HepG2 (cell line): ENCODE measurements around the gene MRPL3. TPM values are rescaled to one million over a fixed set of nuclear protein-coding genes. Genes with fewer than 3 reads are reported as not detected.

ENCODE experiments used
- ATAC-seq: fragments of 200-7000 bp; cut with Tn5 transposase; 3 replicates; pipeline ENCODE4 v1.9.1; 2020; ENCODE audit warnings: mild to moderate bottlenecking, moderate library complexity
- BruUV-seq: library from RNA; stranded (reverse); fragments of 400-500 nt; replicated peaks from 2 replicates; lab custom pipeline; 2021; lab: Mats Ljungman, UMichigan
- CTCF ChIA-PET: fragments of 300-600 bp; formaldehyde crosslinking; extraction: SDS; loops from one replicate; lab custom pipeline; 2021; ENCODE audit warnings: low total read pairs, inconsistent platforms, low intra/inter-chr PET ratio; lab: Yijun Ruan, JAX
- POLR2A ChIA-PET: fragments of 350-600 bp; sonication (Branson Sonifier 250); formaldehyde crosslinking; loops from one replicate; lab custom pipeline; 2020; ENCODE audit warnings: antibody characterized with exemption, inconsistent platforms; lab: Yijun Ruan, JAX
- DNase-seq: peaks from one replicate; pipeline ENCODE4 v3.0.0-alpha.2; 2015; ENCODE audit warnings: low spot score
- FAIRE-seq: peaks from 3 replicates; lab custom pipeline; 2011; peaks lifted over from hg19 to GRCh38; lab: Jason Lieb, UNC
- H2AFZ ChIP-seq: one replicate; pipeline ENCODE4 v1.6.1; 2011; ENCODE audit warnings: low read length, inconsistent platforms
- H3K27ac ChIP-seq: fragments of 300-600 bp; 3 replicates; pipeline ENCODE4 v1.8.0; 2011; ENCODE audit warnings: mixed run types, mild to moderate bottlenecking, mixed read lengths, low read length, inconsistent platforms; ENCODE audit not compliant: insufficient read depth; ENCODE audit errors: extremely low read length
- H3K27me3 ChIP-seq, 2 experiments: fragments of 200-600 bp in 1 of 2; 2 replicates in 1 of 2; 3 replicates in 1 of 2; pipeline versions ENCODE4 v1.6.0 to v1.8.0; 2011; ENCODE audit warnings: low read length in 2 of 2, mild to moderate bottlenecking in 2 of 2, moderate library complexity in 2 of 2, inconsistent platforms in 1 of 2; ENCODE audit not compliant: insufficient read depth in 2 of 2, control insufficient read depth in 1 of 2
- H3K36me3 ChIP-seq, 2 experiments: fragments of 200-600 bp in 1 of 2; replicated peaks in 1 of 2; 2 replicates in 1 of 2; 3 replicates in 1 of 2; pipeline versions ENCODE4 v1.5.1 to v1.8.0; 2011; ENCODE audit warnings: low read length in 2 of 2, inconsistent platforms in 1 of 2; ENCODE audit not compliant: insufficient read depth in 2 of 2, control insufficient read depth in 1 of 2
- H3K4me1 ChIP-seq: 2 replicates; pipeline ENCODE4 v1.5.1; 2012; ENCODE audit warnings: low read length, inconsistent platforms; ENCODE audit not compliant: insufficient read depth
- H3K4me2 ChIP-seq: 2 replicates; pipeline ENCODE4 v1.6.0; 2011; ENCODE audit warnings: low read depth, low read length, inconsistent platforms
- H3K4me3 ChIP-seq, 3 experiments: fragments of 200-600 bp in 1 of 3; sonication (generic), shearing (Covaris generic) in 1 of 3; replicated peaks in 1 of 3; 2 replicates each; pipeline ENCODE4 v1.5.1; 2011 to 2016; ENCODE audit warnings: low read length in 3 of 3, inconsistent platforms in 2 of 3, low read depth in 2 of 3, mild to moderate bottlenecking in 2 of 3, control low read depth in 1 of 3, mixed read lengths in 1 of 3; ENCODE audit not compliant: insufficient read depth in 1 of 3
- H3K79me2 ChIP-seq: one replicate; pipeline ENCODE4 v1.6.1; 2011; ENCODE audit warnings: low read length, inconsistent platforms; ENCODE audit not compliant: insufficient read depth
- H3K9ac ChIP-seq: 2 replicates; pipeline ENCODE4 v1.6.0; 2011; ENCODE audit warnings: mild to moderate bottlenecking, low read depth, low read length, inconsistent platforms; ENCODE audit not compliant: insufficient read depth
- H3K9me3 ChIP-seq: 2 replicates; pipeline ENCODE4 v1.5.1; 2012; ENCODE audit warnings: mild to moderate bottlenecking, low read length
- H4K20me1 ChIP-seq: 2 replicates; pipeline ENCODE4 v1.6.0; 2011; ENCODE audit warnings: inconsistent platforms, mild to moderate bottlenecking, low read length, moderate library complexity; ENCODE audit not compliant: insufficient read depth
- ELF3 ChIP-seq: IDR thresholded peaks from 2 replicates; pipeline ENCODE4 v1.6.1; 2016; ENCODE audit warnings: missing genetic modification reagents, missing compliant biosample characterization
- EZH2 ChIP-seq: conservative IDR thresholded peaks from 2 replicates; pipeline ENCODE4 v1.6.1; 2012; ENCODE audit warnings: mild to moderate bottlenecking, low read depth, low read length, moderate library complexity
- NFE2L1 ChIP-seq: sonication (generic); formaldehyde crosslinking; IDR thresholded peaks from 2 replicates; pipeline ENCODE4 v1.4.0; 2020; ENCODE audit warnings: missing genetic modification reagents, mild to moderate bottlenecking, borderline replicate concordance
- PAWR ChIP-seq: sonication (generic); formaldehyde crosslinking; IDR thresholded peaks from 2 replicates; pipeline ENCODE4 v1.4.0; 2020; ENCODE audit warnings: missing genetic modification reagents, mild to moderate bottlenecking, borderline replicate concordance
- ZC3H4 ChIP-seq: sonication (generic); formaldehyde crosslinking; IDR thresholded peaks from 2 replicates; pipeline ENCODE4 v1.4.0; 2020; ENCODE audit warnings: missing genetic modification reagents, borderline replicate concordance
- ZSCAN25 ChIP-seq: sonication (generic); formaldehyde crosslinking; IDR thresholded peaks from 2 replicates; pipeline ENCODE4 v1.8.0; 2022; ENCODE audit warnings: mild to moderate bottlenecking, missing genetic modification reagents
- WGBS: methylation state at CpG from one replicate; pipeline ENCODE4 v1.1.6; 2017; ENCODE audit warnings: low lambda C conversion rate; 5-methylcytosine and 5-hydroxymethylcytosine counted together
- in situ Hi-C: cut with HindIII; loops from 2 replicates; pipeline ENCODE4 v1.10.0; 2017; ENCODE audit warnings: low pct_unique_long_range_greater_than_20kb; ENCODE audit not compliant: extremely low pct_ligation_motif_present
- intact Hi-C: fragments of 100-400 bp; cut with micrococcal nuclease; formaldehyde crosslinking; loops from one replicate; pipeline ENCODE4 v1.10.0; 2022; ENCODE audit not compliant: unreplicated experiment
- polyA plus RNA-seq, 8 experiments: library from polyadenylated mRNA; depleted of rRNA in 3 of 8; stranded (reverse) in 7 of 8; unstranded in 1 of 8; fragments of >200 nt; fragmentation: Illumina TruSeq in 4 of 8; extraction: Trizol in 4 of 8; gene quantifications; 2 replicates each; pipeline versions ENCODE4 v1.2.1 to v1.2.3, GENCODE V29; 2011 to 2016; ENCODE audit warnings: low read depth in 4 of 8, missing spikeins in 1 of 8, mixed read lengths in 1 of 8; ENCODE audit not compliant: insufficient read depth in 1 of 8
- total RNA-seq, 5 experiments: library from RNA; depleted of rRNA; stranded (reverse); fragments of >200 nt; fragmentation: Illumina TruSeq; extraction: Trizol; gene quantifications; 2 replicates each; pipeline ENCODE4 v1.2.3, GENCODE V29; 2016; ENCODE audit warnings: low read depth in 1 of 5

The MRPL3 gene
- total and polyA plus RNA-seq, 2 of the 13 experiments (the other 11 are each of a cell fraction or from before 2014, with no cell fraction given) = 114 to 172 TPM

DNA sequence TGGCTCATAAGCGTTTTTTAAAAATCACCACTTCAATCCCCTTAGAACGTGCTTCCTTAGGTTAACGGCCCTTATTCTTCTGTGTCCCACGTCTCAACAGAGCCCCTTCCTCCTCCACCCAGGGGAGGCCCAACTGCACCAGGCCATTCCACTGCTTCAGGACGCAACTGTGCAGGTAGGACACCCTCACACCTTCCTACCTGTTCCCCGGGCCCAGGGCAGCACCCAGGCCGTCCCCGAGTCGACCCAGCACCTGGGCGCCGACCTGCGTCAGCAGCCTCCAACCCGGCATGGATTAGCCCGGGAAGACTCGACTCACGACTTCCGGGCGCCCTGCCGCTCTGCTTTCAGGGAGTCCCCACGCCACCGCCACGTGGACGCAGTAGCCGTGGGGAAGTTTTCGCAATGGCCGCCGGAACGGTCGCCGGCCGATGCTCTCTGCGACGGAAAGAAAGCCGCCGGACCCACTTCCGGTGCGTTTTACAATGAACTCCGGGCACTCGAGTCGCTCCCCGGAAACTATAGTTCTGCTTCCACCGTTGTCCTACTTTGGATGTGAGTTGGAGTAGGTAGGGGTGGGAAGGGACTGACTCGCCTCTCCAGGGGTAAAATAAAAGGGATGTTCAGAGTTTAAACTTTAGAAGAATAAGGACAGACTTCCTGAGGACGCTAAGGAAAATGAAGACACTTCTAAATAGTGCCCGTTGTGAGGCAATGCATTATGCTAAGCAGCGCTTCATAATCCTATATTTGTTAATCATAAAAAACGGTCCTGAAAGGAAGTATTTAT is at the start of gene MRPL3 (continued):
- TF ChIP-seq ELF3 (peak; percentile 87), PAWR (CRISPR knock-in tag) (no peak; the same call in 1 of the 2 replicates), ZSCAN25 (CRISPR knock-in tag) (peak; percentile 83)

DNA sequence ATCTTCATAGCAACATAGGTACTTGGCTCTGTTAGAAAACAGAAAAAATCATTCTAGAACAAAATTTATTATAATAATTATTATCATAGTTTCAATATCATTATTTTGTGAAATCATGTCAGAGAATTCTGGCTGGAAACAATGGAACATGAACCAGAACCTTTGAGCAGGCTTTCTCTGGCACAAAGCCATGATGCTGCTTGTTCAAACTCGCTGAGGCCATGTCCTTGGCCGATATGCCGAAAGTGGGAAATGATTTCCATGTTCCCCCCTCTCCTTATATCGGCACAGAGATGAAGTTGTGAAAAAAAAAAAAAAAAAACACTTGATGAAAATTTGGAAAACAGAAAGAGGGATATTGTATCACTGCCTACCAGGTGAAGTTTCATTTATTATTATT is 49.0 kb upstream of the MRPL3 start:
- H4K20me1 ChIP-seq = no peaks in the 10 kb centered on the region
- CTCF ChIA-PET = no interaction called here
- no peaks in the 10 kb centered on the region for H3K36me3 ChIP-seq
- 2% methylated on average over 4 of the region's 4 CpGs for WGBS
- TF ChIP-seq NFE2L1 = no peak
- no peak for TF ChIP-seq ZC3H4 (CRISPR knock-in tag)
- TF ChIP-seq EZH2 = no peak
- no peaks in the 10 kb centered on the region for H3K79me2 ChIP-seq
- H3K27ac ChIP-seq = no peak overlapping the region
- POLR2A ChIA-PET = no interaction called here
- DNase-seq (no peak), ATAC-seq (no peak), FAIRE-seq (no peak)
- no peak overlapping the region for H2AFZ ChIP-seq
- H3K4me2 ChIP-seq = no peak overlapping the region
- no peaks in the 10 kb centered on the region for H3K27me3 ChIP-seq
- BruUV-seq = no TSS peak
- H3K9ac ChIP-seq = no peak overlapping the region
- H3K9me3 ChIP-seq = no peaks in the 10 kb centered on the region
- H3K4me1 ChIP-seq = no peaks in the 10 kb centered on the region
- no peak overlapping the region for H3K4me3 ChIP-seq
- intact Hi-C loops = no loop called here
- in situ Hi-C loops = no loop called here
